Measurements from ENCODE around the gene RPL7A. TPM values are rescaled to one million over a fixed set of nuclear protein-coding genes. Genes with fewer than 3 reads are reported as not detected.

Gene RPL7A
- total RNA-seq, 4 donors from 2014 or later, result 725 to 1,490 (median 1,034) TPM

GRCh38 chr9:133354766-133355165 lies 6.7 kb downstream of the RPL7A start:
- peaks cover 12 to 28% (median 21%) of the 10 kb centered on the region in 4 donors for H3K4me1 ChIP-seq
- H3K27me3 ChIP-seq, result no peaks in the 10 kb centered on the region
- TF ChIP-seq EP300 (IDR thresholded peaks at IDR 0.05; ENCODE audit: low read depth) (no peak), POLR2AphosphoS5 (IDR thresholded peaks at IDR 0.05) (no peak), POLR2A (IDR thresholded peaks at IDR 0.05) (no peak)
- TF ChIP-seq, protein P1, sequence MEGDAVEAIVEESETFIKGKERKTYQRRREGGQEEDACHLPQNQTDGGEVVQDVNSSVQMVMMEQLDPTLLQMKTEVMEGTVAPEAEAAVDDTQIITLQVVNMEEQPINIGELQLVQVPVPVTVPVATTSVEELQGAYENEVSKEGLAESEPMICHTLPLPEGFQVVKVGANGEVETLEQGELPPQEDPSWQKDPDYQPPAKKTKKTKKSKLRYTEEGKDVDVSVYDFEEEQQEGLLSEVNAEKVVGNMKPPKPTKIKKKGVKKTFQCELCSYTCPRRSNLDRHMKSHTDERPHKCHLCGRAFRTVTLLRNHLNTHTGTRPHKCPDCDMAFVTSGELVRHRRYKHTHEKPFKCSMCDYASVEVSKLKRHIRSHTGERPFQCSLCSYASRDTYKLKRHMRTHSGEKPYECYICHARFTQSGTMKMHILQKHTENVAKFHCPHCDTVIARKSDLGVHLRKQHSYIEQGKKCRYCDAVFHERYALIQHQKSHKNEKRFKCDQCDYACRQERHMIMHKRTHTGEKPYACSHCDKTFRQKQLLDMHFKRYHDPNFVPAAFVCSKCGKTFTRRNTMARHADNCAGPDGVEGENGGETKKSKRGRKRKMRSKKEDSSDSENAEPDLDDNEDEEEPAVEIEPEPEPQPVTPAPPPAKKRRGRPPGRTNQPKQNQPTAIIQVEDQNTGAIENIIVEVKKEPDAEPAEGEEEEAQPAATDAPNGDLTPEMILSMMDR (IDR thresholded peaks at IDR 0.05), result no peak
- H3K4me3 ChIP-seq, result no peak overlapping the region
- in situ Hi-C loops (cut with MboI; ENCODE audit: low pct_ligation_motif_present in 1 of 4, low pct_unique_long_range_greater_than_20kb in 1 of 4, low sequenced_read_pairs in 3 of 4), result no loop called here
- H3K27ac ChIP-seq, result no peak overlapping the region
- no peaks in the 10 kb centered on the region for H3K9me3 ChIP-seq
- DNase-seq, result no peak
- 83% methylated on average over 7 of the region's 7 CpGs; no CpG with 5 or more reads in 1 of the 2 donors for WGBS, 2 donors (ENCODE audit: low coverage in 1 of 2)
- intact Hi-C loops (cut with DNase I; ENCODE audit: low total_unique reads), result no loop called here
- H3K36me3 ChIP-seq, result peaks cover 0 to 27% (median 11%) of the 10 kb centered on the region in 4 donors

- Histone ChIP-seq H3K27ac (peak overlapping the region; percentile 81 to 92 (median 86)), H3K9me3 (no peaks in the 10 kb centered on the region), H3K36me3 (peaks cover 0 to 16% (median 5%) of the 10 kb centered on the region in 4 donors), H3K27me3 (no peaks in the 10 kb centered on the region), H3K4me3 (peak overlapping the region; percentile 77 to 95 (median 86)), H3K4me1 (peaks cover 12 to 25% (median 18%) of the 10 kb centered on the region in 4 donors)
- WGBS, 2 donors (ENCODE audit: low coverage in 1 of 2), result 1 to 5% methylated on average over 4 to 24 of the region's 31 CpGs
- in situ Hi-C loops (cut with MboI; ENCODE audit: low pct_ligation_motif_present in 1 of 4, low pct_unique_long_range_greater_than_20kb in 1 of 4, low sequenced_read_pairs in 3 of 4) (no loop called here), intact Hi-C loops (cut with DNase I; ENCODE audit: low total_unique reads) (no loop called here)
- no peak for TF ChIP-seq POLR2AphosphoS5 (IDR thresholded peaks at IDR 0.05)
- TF ChIP-seq, protein P1 (IDR thresholded peaks at IDR 0.05), result no peak
- DNase-seq, result no peak
Observed at GRCh38 chr9:133355881-133356357, 7.9 kb downstream of the RPL7A start.

DNA sequence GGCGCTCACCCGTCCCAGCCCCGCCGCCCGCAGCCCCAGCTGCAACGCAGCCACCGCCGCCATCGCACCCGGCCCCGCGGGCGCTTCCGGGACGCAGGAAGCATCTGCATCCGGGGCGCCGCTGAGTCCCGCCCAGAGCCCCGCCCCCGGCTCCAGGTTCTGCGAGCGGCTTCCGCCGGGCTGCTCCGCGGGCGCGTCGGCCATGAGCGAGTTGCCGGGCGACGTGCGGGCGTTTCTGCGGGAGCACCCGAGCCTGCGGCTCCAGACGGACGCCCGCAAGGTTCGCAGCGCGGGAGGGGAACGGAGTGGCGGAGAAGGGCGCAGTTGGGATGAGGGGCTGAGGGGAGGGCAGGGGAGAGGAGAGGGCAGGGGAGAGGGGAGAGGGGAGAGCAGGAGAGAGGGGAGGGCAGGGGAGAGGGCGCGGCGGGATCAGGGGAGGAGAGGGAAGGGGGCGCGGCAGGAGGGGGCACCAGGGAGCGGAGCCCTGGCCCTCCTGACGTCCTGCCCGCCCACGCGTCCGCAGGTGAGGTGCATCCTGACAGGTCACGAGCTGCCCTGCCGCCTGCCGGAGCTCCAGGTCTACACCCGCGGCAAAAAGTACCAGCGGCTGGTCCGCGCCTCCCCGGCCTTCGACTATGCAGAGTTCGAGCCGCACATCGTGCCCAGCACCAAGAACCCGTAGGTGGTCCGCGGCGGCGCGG lies 8.5 kb downstream of the RPL7A start, which contains the start of the genes SURF1 and SURF2:
Gene SURF1 (minus strand): TSS at position 97 of the 701 bp plus-strand sequence. CDS start 34 bp downstream, at position 63.
Gene SURF2 (plus strand): TSS at position 160 of the 701 bp plus-strand sequence. CDS start 43 bp downstream, at position 203.
- Histone ChIP-seq H3K4me3 (peak within 1 kb of the TSS; percentile 77 to 95 (median 86)), H3K36me3 (peaks cover 0 to 13% (median 5%) of the 10 kb centered on the region in 4 donors), H3K27ac (peak within 1 kb of the TSS; percentile 81 to 92 (median 86)), H3K9me3 (no peaks in the 10 kb centered on the region), H3K4me1 (peaks cover 12 to 25% (median 18%) of the 10 kb centered on the region in 4 donors), H3K27me3 (no peaks in the 10 kb centered on the region)
- intact Hi-C loops (cut with DNase I; ENCODE audit: low total_unique reads) (no loop called here), in situ Hi-C loops (cut with MboI; ENCODE audit: low pct_ligation_motif_present in 1 of 4, low pct_unique_long_range_greater_than_20kb in 1 of 4, low sequenced_read_pairs in 3 of 4) (no loop called here)
- peak; percentile 93 for DNase-seq
- TF ChIP-seq POLR2AphosphoS5 (IDR thresholded peaks at IDR 0.05) (peak; percentile 70 to 93 (median 88)), EP300 (IDR thresholded peaks at IDR 0.05; ENCODE audit: low read depth) (no peak), POLR2A (IDR thresholded peaks at IDR 0.05) (peak; percentile 51)
- TF ChIP-seq, protein P1 (IDR thresholded peaks at IDR 0.05), result peak in 2 of 5 experiments; percentile 22 to 42
- WGBS, 2 donors (ENCODE audit: low coverage in 1 of 2), result 0 to 1% methylated on average over 3 to 45 of the region's 78 CpGs

DNA sequence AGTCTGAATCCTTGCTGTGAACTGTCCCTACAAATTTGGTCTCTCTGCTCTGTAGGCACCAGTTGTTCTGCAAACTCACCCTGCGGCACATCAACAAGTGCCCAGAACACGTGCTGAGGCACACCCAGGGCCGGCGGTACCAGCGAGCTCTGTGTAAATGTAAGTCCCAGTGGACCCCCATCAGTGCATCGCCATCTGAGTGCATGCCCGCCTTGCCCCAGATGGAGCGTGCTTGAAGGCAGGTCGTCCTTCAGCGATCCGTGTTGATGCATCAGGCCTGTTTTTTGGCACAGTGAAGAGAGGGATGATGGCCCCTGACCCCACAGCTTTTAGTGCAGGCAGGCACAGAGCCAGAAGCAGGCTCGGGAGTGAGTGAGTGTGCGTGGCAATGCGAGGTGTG lies 9.6 kb downstream of the RPL7A start:
- H3K27me3 ChIP-seq, result no peaks in the 10 kb centered on the region
- no peak for DNase-seq
- TF ChIP-seq, protein P1 (IDR thresholded peaks at IDR 0.05), result no peak
- TF ChIP-seq EP300 (IDR thresholded peaks at IDR 0.05; ENCODE audit: low read depth) (no peak), POLR2AphosphoS5 (IDR thresholded peaks at IDR 0.05) (no peak), POLR2A (IDR thresholded peaks at IDR 0.05) (no peak)
- no peak overlapping the region for H3K27ac ChIP-seq
- 87% methylated on average over 14 of the region's 14 CpGs; no CpG with 5 or more reads in 1 of the 2 donors for WGBS, 2 donors (ENCODE audit: low coverage in 1 of 2)
- H3K36me3 ChIP-seq, result peaks cover 0 to 12% (median 3%) of the 10 kb centered on the region in 4 donors
- peaks cover 12 to 25% (median 18%) of the 10 kb centered on the region in 4 donors for H3K4me1 ChIP-seq
- in situ Hi-C loops (cut with MboI; ENCODE audit: low pct_ligation_motif_present in 1 of 4, low pct_unique_long_range_greater_than_20kb in 1 of 4, low sequenced_read_pairs in 3 of 4), result no loop called here
- no peak overlapping the region for H3K4me3 ChIP-seq
- intact Hi-C loops (cut with DNase I; ENCODE audit: low total_unique reads), result no loop called here
- H3K9me3 ChIP-seq, result no peaks in the 10 kb centered on the region

Data from transverse colon (tissue), 4 donors.